GM13977 (cell line): ENCODE data around the gene DAP.

Experiments
- DNase-seq: peaks from one replicate; pipeline ENCODE4 v3.0.0; 2012; ENCODE audit warnings: low spot score
- CTCF ChIP-seq: IDR thresholded peaks from 2 replicates; pipeline ENCODE4 v1.5.1; 2012; ENCODE audit warnings: mild to moderate bottlenecking, control low read depth; ENCODE audit not compliant: insufficient read depth; ENCODE audit errors: extremely low read depth, missing control alignments
- in situ Hi-C: fragments of 300-500 bp; cut with MboI; formaldehyde crosslinking; loops from one replicate; pipeline ENCODE4 v1.12.0; 2022; ENCODE audit warnings: low sequenced_read_pairs, low pct_unique_long_range_greater_than_20kb, mixed read lengths, inconsistent platforms; ENCODE audit not compliant: unreplicated experiment

DAP gene

GRCh38 chr5:10674582-10674981 is 86.5 kb downstream of the DAP start:
- in situ Hi-C loops: no loop called here
- no peak for TF ChIP-seq CTCF

GRCh38 chr5:10674096-10674495 is 86.9 kb downstream of the DAP start:
- in situ Hi-C loops: no loop called here
- no peak for TF ChIP-seq CTCF

More at GRCh38 chr5:10674582-10674981, 86.5 kb downstream of the DAP start:
- DNase-seq: no peak

GRCh38 chr5:10673407-10673806 is 87.6 kb downstream of the DAP start:
- DNase-seq: no peak
- no peak for TF ChIP-seq CTCF
- in situ Hi-C loops: no loop called here

More at GRCh38 chr5:10674096-10674495, 86.9 kb downstream of the DAP start:
- no peak for DNase-seq

GRCh38 chr5:10673017-10673389 is 88.0 kb downstream of the DAP start:
- DNase-seq: no peak
- in situ Hi-C loops: no loop called here
- no peak for TF ChIP-seq CTCF

- no peak for TF ChIP-seq CTCF
- no peak for DNase-seq
- in situ Hi-C loops: no loop called here
These were observed 88.7 kb downstream of the DAP start for GRCh38 chr5:10672146-10673016.

- DNase-seq: no peak
- in situ Hi-C loops: no loop called here
- TF ChIP-seq CTCF: no peak
These were observed 89.7 kb downstream of the DAP start for GRCh38 chr5:10671041-10672008.
